MM.1S (cell line): ENCODE measurements around the gene APOBEC3H.

Source experiments
- CTCF ChIP-seq: fragments of 300-600 bp; sonication (generic); IDR thresholded peaks from 2 replicates; pipeline ENCODE4 v1.5.1; 2016; ENCODE audit warnings: antibody characterized with exemption, low read length, mixed read lengths
- EZH2 ChIP-seq: fragments of 300-600 bp; sonication (generic); optimal IDR thresholded peaks from 2 replicates; pipeline ENCODE3; 2017; ENCODE audit warnings: low read depth, mild to moderate bottlenecking, antibody characterized with exemption, low read length, mixed read lengths
- EZH2phosphoT487 ChIP-seq: fragments of 300-600 bp; sonication (generic); IDR thresholded peaks from 2 replicates; pipeline ENCODE4 v1.6.1; 2018; ENCODE audit warnings: antibody characterized with exemption, low read length

DNA sequence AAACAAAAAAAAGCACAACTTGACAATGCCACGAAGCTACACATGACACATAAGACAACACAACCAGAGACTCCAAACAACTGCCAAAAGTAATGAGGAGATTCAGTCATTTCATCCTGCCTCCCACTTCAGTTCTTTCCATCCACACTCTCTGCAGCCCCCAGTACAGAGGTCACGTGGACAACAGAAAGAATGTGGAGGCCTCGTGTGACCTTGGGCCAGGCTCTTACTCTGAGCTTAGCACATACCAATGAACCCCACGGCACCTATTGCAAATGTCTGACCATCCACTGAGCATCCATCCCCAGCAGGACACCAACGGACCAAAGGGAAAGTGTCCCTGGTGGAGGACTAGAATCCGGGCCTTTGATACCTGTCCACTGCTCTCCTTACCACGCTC, 42.9 kb downstream of the APOBEC3H start:
- TF ChIP-seq CTCF (no peak), EZH2 (no peak), EZH2phosphoT487 (no peak)
